H1 (cell line): ENCODE measurements around the gene HBM.

Source experiments
- CREB1 ChIP-seq: IDR thresholded peaks from 2 replicates; pipeline ENCODE4 v1.6.1; 2012; ENCODE audit warnings: inconsistent platforms
- EZH2 ChIP-seq: fragments of 200-600 bp; sonication (generic); IDR thresholded peaks from 2 replicates; pipeline ENCODE4 v1.7.1; 2012; ENCODE audit warnings: low read depth, mild to moderate bottlenecking, moderate library complexity, low read length, inconsistent platforms; ENCODE audit not compliant: severe bottlenecking
- POLR2AphosphoS5 ChIP-seq: IDR thresholded peaks from 2 replicates; pipeline ENCODE4 v1.6.1; 2011; ENCODE audit warnings: low read depth, low read length
- RAD21 ChIP-seq, 2 experiments: IDR thresholded peaks in 1 of 2; conservative IDR thresholded peaks in 1 of 2; 2 replicates each; pipeline ENCODE4 v1.6.1; 2011; ENCODE audit warnings: low read depth in 2 of 2, low read length in 2 of 2, improper control_type of control experiment in 1 of 2, inconsistent platforms in 1 of 2, mild to moderate bottlenecking in 1 of 2, moderate library complexity in 1 of 2
- SP1 ChIP-seq: IDR thresholded peaks from 2 replicates; pipeline ENCODE4 v1.6.1; 2011; ENCODE audit warnings: low read depth, low read length
- TF ChIP-seq, protein P1 (sequence below), 3 experiments: IDR thresholded peaks; 1 replicate in 2 of 3; 2 replicates in 1 of 3; pipeline versions ENCODE4 v1.5.1 to v1.6.1; 2011; ENCODE audit warnings: low read length in 3 of 3, mild to moderate bottlenecking in 3 of 3, inconsistent platforms in 2 of 3, low read depth in 1 of 3, moderate library complexity in 1 of 3; ENCODE audit not compliant: insufficient read depth in 1 of 3; ENCODE audit errors: control extremely low read depth in 1 of 3

GRCh38 chr16:164827-165538 lies 795 bp upstream of the HBM start:
- TF ChIP-seq CREB1 (no peak), RAD21 (IDR thresholded peaks at IDR 0.05 in 1 of 2, conservative IDR thresholded peaks at IDR 0.05 in 1 of 2; ENCODE audit: low read depth in 2 of 2, low read length in 2 of 2) (no peak), SP1 (no peak), EZH2 (no peak), POLR2AphosphoS5 (no peak)
- TF ChIP-seq, protein P1, sequence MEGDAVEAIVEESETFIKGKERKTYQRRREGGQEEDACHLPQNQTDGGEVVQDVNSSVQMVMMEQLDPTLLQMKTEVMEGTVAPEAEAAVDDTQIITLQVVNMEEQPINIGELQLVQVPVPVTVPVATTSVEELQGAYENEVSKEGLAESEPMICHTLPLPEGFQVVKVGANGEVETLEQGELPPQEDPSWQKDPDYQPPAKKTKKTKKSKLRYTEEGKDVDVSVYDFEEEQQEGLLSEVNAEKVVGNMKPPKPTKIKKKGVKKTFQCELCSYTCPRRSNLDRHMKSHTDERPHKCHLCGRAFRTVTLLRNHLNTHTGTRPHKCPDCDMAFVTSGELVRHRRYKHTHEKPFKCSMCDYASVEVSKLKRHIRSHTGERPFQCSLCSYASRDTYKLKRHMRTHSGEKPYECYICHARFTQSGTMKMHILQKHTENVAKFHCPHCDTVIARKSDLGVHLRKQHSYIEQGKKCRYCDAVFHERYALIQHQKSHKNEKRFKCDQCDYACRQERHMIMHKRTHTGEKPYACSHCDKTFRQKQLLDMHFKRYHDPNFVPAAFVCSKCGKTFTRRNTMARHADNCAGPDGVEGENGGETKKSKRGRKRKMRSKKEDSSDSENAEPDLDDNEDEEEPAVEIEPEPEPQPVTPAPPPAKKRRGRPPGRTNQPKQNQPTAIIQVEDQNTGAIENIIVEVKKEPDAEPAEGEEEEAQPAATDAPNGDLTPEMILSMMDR (IDR thresholded peaks at IDR 0.05; ENCODE audit: control extremely low read depth in 1 of 3, insufficient read depth in 1 of 3, low read depth in 1 of 3, low read length in 3 of 3): no peak
